Stomach (tissue), 9 donors: ENCODE results near the gene NUAK1. TPM values are rescaled to one million over a fixed set of nuclear protein-coding genes. Genes with fewer than 3 reads are reported as not detected.

Experiments used
- DNase-seq, 2 donors: peaks; one replicate each; pipeline versions ENCODE4 v3.0.0 to v3.0.0-alpha.2; 2013 to 2019
- H3K27ac ChIP-seq, 5 donors: fragments of 200-600 bp in 4 of 5; sonication (generic) in 4 of 5; one replicate each; pipeline ENCODE4 v1.5.1; 2013 to 2019; ENCODE audit warnings: mild to moderate bottlenecking in 1 of 5, moderate library complexity in 1 of 5
- H3K27me3 ChIP-seq, 3 donors: fragments of 200-600 bp; sonication (generic); one replicate each; pipeline ENCODE4 v1.5.1; 2017 to 2019; ENCODE audit warnings: mixed run types in 1 of 3
- H3K36me3 ChIP-seq, 4 donors: fragments of 200-600 bp; sonication (generic); 1 replicate in 3 of 4; 2 replicates in 1 of 4; pipeline ENCODE4 v1.5.1; 2016 to 2019
- H3K4me1 ChIP-seq, 4 donors: fragments of 200-600 bp; sonication (generic); one replicate each; pipeline ENCODE4 v1.5.1; 2016 to 2019
- H3K4me3 ChIP-seq, 4 donors: fragments of 200-600 bp; sonication (generic) in 3 of 4; one replicate each; pipeline ENCODE4 v1.5.1; 2016 to 2019; ENCODE audit warnings: mild to moderate bottlenecking in 1 of 4
- H3K9me3 ChIP-seq, 4 donors: fragments of 200-600 bp; sonication (generic); one replicate each; pipeline ENCODE4 v1.5.1; 2016 to 2019
- EP300 ChIP-seq: sonication (generic); formaldehyde crosslinking; IDR thresholded peaks from one replicate; pipeline ENCODE4 v1.6.1; 2017; ENCODE audit warnings: antibody characterized with exemption
- POLR2A ChIP-seq, 4 donors: fragments of 450-650 bp; IDR thresholded peaks; one replicate each; pipeline ENCODE4 v1.6.1; 2016; ENCODE audit warnings: antibody characterized with exemption in 4 of 4, control low read depth in 2 of 4, mild to moderate bottlenecking in 1 of 4, moderate library complexity in 1 of 4
- POLR2AphosphoS5 ChIP-seq, 3 donors: sonication (generic); formaldehyde crosslinking; IDR thresholded peaks; one replicate each; pipeline ENCODE4 v1.6.1; 2016; ENCODE audit warnings: antibody characterized with exemption in 3 of 3
- WGBS, 5 donors: extraction: QIAGEN DNeasy Blood & Tissue Kit in 3 of 5; methylation state at CpG; one replicate each; pipeline versions ENCODE4 v1.1.5 to v1.1.7; 2013 to 2018; 5-methylcytosine and 5-hydroxymethylcytosine counted together
- intact Hi-C: fragments of 100-400 bp; cut with DNase I; formaldehyde crosslinking; loops from one replicate; pipeline ENCODE4 v1.15.1; 2023; ENCODE audit warnings: low total_unique reads
- polyA plus RNA-seq, 3 donors: library from polyadenylated mRNA; stranded (reverse); fragments of 200-250 nt; gene quantifications; one replicate each; pipeline ENCODE4 v1.2.3, GENCODE V29; 2013
- total RNA-seq, 5 donors: library from RNA; depleted of rRNA; stranded (reverse); fragments of >200 nt; gene quantifications; one replicate each; pipeline versions ENCODE4 v1.1.0 to v1.2.3, GENCODE V29; 2014 to 2016
- TF ChIP-seq, protein P1 (sequence below), 7 experiments: fragments of 450-650 bp in 4 of 7; fragments of 200-600 bp in 3 of 7; sonication (generic) in 3 of 7; IDR thresholded peaks; one replicate each; pipeline ENCODE4 v1.5.1; 2016 to 2019; ENCODE audit warnings: antibody characterized with exemption in 7 of 7, control low read depth in 2 of 7, mild to moderate bottlenecking in 1 of 7
- donor health status: healthy with polysubstance abuse.
- donor health status: Bipolar disorder and iron deficiency.
- donor health status: healthy.

The NUAK1 gene
- total and polyA plus RNA-seq, 8 donors, result 0.58 to 79.0 (median 4.3) TPM

DNA sequence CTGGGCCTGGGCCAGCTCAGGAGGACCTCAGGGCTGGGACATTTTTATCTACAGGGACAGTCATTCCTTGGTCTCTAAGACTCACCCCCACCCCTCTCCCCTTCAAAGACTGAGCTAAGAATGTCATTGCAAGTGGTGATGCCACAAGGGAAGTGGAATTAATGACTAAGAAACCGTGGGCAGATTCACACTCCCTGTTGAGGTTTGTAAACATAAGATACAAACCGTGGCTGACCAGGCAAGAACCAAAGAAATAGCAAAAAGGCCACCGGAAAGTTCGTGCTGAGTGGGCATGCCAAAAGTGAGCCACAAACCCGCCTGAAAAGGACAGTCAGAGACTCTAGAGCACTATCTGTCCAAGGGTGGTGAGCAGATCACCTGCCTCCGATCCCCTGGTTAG lies 25.7 kb downstream of the NUAK1 start:
- Histone ChIP-seq H3K4me1 (peaks cover 32 to 62% (median 48%) of the 10 kb centered on the region in 4 donors), H3K4me3 (no peak overlapping the region), H3K9me3 (no peaks in the 10 kb centered on the region), H3K27me3 (no peaks in the 10 kb centered on the region), H3K27ac (peak overlapping the region in 4 of 5 donors; percentile 60 to 75 (median 66)), H3K36me3 (no peaks in the 10 kb centered on the region)
- DNase-seq, result no peak
- WGBS, 5 donors, result 56 to 65% (median 60%) methylated on average over 6 of the region's 6 CpGs
- TF ChIP-seq POLR2AphosphoS5 (IDR thresholded peaks at IDR 0.05) (no peak), POLR2A (IDR thresholded peaks at IDR 0.05) (no peak), EP300 (no peak)
- TF ChIP-seq, protein P1, sequence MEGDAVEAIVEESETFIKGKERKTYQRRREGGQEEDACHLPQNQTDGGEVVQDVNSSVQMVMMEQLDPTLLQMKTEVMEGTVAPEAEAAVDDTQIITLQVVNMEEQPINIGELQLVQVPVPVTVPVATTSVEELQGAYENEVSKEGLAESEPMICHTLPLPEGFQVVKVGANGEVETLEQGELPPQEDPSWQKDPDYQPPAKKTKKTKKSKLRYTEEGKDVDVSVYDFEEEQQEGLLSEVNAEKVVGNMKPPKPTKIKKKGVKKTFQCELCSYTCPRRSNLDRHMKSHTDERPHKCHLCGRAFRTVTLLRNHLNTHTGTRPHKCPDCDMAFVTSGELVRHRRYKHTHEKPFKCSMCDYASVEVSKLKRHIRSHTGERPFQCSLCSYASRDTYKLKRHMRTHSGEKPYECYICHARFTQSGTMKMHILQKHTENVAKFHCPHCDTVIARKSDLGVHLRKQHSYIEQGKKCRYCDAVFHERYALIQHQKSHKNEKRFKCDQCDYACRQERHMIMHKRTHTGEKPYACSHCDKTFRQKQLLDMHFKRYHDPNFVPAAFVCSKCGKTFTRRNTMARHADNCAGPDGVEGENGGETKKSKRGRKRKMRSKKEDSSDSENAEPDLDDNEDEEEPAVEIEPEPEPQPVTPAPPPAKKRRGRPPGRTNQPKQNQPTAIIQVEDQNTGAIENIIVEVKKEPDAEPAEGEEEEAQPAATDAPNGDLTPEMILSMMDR (IDR thresholded peaks at IDR 0.05), result no peak
- intact Hi-C loops, result no loop called here

GRCh38 chr12:106112145-106112821 lies 26.5 kb downstream of the NUAK1 start:
- WGBS, 5 donors, result 59 to 78% (median 75%) methylated on average over 13 of the region's 13 CpGs
- peak overlapping the region in 4 of 5 donors; percentile 60 to 75 (median 66) for H3K27ac ChIP-seq
- no peaks in the 10 kb centered on the region for H3K36me3 ChIP-seq
- intact Hi-C loops, result no loop called here
- H3K4me1 ChIP-seq, result peaks cover 38 to 69% (median 55%) of the 10 kb centered on the region in 4 donors
- TF ChIP-seq, protein P1 (IDR thresholded peaks at IDR 0.05), result no peak
- peak in 1 of 3 donors; percentile 10 for TF ChIP-seq POLR2AphosphoS5 (IDR thresholded peaks at IDR 0.05)
- no peak overlapping the region for H3K4me3 ChIP-seq
- no peaks in the 10 kb centered on the region for H3K9me3 ChIP-seq
- no peak for DNase-seq
- H3K27me3 ChIP-seq, result no peaks in the 10 kb centered on the region

- no peak for DNase-seq
- no peak overlapping the region for H3K4me3 ChIP-seq
- peaks cover 48 to 84% (median 69%) of the 10 kb centered on the region in 4 donors for H3K4me1 ChIP-seq
- intact Hi-C loops, result no loop called here
- no peaks in the 10 kb centered on the region for H3K36me3 ChIP-seq
- TF ChIP-seq, protein P1 (IDR thresholded peaks at IDR 0.05), result no peak
- no peak for TF ChIP-seq EP300
- no peak for TF ChIP-seq POLR2A (IDR thresholded peaks at IDR 0.05)
- TF ChIP-seq POLR2AphosphoS5 (IDR thresholded peaks at IDR 0.05), result no peak
- peak overlapping the region in 1 of 5 donors; percentile 24 for H3K27ac ChIP-seq
- WGBS, 5 donors, result 59 to 74% (median 65%) methylated on average over 4 of the region's 4 CpGs
- no peaks in the 10 kb centered on the region for H3K27me3 ChIP-seq
- H3K9me3 ChIP-seq, result no peaks in the 10 kb centered on the region
Observed at GRCh38 chr12:106110626-106111300, 28.0 kb downstream of the NUAK1 start.

GRCh38 chr12:106109168-106109910 lies 29.4 kb downstream of the NUAK1 start:
- intact Hi-C loops, result no loop called here
- TF ChIP-seq, protein P1 (IDR thresholded peaks at IDR 0.05), result no peak
- no peak for TF ChIP-seq POLR2AphosphoS5 (IDR thresholded peaks at IDR 0.05)
- TF ChIP-seq EP300, result no peak
- no peak for TF ChIP-seq POLR2A (IDR thresholded peaks at IDR 0.05)
- Histone ChIP-seq H3K4me3 (no peak overlapping the region), H3K27ac (peak overlapping the region in 1 of 5 donors; percentile 24), H3K27me3 (no peaks in the 10 kb centered on the region), H3K9me3 (no peaks in the 10 kb centered on the region), H3K36me3 (no peaks in the 10 kb centered on the region), H3K4me1 (peaks cover 42 to 82% (median 60%) of the 10 kb centered on the region in 4 donors)
- WGBS, 5 donors, result 71 to 80% (median 73%) methylated on average over 4 of the region's 4 CpGs
- DNase-seq, result no peak
